Astrocyte (in vitro differentiated cells and primary cell): ENCODE results near the gene CDON.

Experiments used
- EZH2 ChIP-seq: IDR thresholded peaks from 2 replicates; pipeline ENCODE4 v1.6.1; 2012; ENCODE audit warnings: mild to moderate bottlenecking, low read length, inconsistent platforms; ENCODE audit not compliant: insufficient read depth
- TF ChIP-seq, protein P1 (sequence below): IDR thresholded peaks from 2 replicates; pipeline ENCODE4 v1.5.1; 2011; ENCODE audit warnings: low read depth, mild to moderate bottlenecking, inconsistent platforms, low read length, moderate library complexity; ENCODE audit not compliant: insufficient read depth

DNA sequence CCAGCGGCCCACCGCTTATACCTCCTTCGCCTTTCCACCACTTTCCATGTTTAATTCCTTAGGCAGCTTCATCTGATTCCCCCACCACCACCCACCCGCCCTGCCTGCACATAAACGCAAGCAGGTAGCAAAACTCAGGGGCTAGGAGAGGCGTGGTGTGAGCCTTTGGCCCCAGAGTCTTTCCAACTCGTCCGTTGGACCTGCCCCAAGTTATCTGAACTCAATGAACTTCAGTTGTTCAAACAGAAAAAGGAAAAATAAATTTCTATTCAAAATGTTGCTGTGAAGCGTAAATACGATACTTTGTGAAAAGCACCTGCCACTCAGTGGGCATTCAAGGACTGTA, 814 bp upstream of the CDON start:
- TF ChIP-seq, protein P1, sequence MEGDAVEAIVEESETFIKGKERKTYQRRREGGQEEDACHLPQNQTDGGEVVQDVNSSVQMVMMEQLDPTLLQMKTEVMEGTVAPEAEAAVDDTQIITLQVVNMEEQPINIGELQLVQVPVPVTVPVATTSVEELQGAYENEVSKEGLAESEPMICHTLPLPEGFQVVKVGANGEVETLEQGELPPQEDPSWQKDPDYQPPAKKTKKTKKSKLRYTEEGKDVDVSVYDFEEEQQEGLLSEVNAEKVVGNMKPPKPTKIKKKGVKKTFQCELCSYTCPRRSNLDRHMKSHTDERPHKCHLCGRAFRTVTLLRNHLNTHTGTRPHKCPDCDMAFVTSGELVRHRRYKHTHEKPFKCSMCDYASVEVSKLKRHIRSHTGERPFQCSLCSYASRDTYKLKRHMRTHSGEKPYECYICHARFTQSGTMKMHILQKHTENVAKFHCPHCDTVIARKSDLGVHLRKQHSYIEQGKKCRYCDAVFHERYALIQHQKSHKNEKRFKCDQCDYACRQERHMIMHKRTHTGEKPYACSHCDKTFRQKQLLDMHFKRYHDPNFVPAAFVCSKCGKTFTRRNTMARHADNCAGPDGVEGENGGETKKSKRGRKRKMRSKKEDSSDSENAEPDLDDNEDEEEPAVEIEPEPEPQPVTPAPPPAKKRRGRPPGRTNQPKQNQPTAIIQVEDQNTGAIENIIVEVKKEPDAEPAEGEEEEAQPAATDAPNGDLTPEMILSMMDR, result no peak
- no peak for TF ChIP-seq EZH2
